Measurements from ENCODE around the gene PAX5.

DNA sequence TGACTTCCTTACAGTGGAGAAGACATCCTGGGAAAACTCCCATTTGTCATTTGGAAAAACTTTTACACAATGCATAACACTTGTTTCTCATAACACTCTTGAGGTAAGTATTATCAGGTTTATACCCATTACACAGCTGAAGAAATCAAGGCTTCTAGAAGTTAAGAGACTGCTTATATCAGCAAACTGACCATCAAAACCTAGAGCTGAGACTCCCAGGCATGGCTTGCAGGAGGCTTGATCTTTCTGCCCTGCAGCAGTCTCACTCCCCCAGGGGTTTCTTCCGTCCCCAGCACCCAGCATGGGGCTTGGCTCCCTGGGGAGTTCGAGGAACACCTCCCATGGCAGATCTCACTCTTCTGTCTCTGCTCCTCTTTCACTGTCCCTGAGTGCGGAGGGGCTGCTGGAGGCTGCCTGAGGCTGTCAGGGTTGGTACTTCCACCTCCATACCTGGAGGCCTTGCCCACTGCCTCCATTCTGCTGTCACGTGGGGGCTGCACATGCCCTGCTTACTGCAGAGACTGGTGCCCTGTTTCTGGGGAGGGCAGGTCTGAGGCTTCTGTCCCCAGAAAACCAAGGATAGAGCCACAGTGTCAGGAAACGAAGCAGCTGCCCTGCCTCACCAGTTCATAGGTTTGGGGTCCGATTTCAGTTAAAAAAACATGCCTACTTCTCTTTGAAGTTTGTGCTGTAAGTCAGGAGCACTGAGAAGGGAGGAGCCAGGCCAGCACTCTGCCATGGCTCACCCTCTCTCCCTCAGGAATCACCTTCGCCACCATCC is 202.5 kb downstream of the PAX5 start:
- TF ChIP-seq POLR2A (IDR thresholded peaks at IDR 0.05) (no peak), CTCF (IDR thresholded peaks at IDR 0.05) (no peak)

Data from esophagus squamous epithelium (tissue), 4 donors.